ENCODE measurements around the gene TBCE. TPM values are rescaled to one million over a fixed set of nuclear protein-coding genes. Genes with fewer than 3 reads are reported as not detected.

The TBCE gene
- total RNA-seq, 4 donors from 2014 or later: 12.0 to 35.8 (median 17.0) TPM

DNA sequence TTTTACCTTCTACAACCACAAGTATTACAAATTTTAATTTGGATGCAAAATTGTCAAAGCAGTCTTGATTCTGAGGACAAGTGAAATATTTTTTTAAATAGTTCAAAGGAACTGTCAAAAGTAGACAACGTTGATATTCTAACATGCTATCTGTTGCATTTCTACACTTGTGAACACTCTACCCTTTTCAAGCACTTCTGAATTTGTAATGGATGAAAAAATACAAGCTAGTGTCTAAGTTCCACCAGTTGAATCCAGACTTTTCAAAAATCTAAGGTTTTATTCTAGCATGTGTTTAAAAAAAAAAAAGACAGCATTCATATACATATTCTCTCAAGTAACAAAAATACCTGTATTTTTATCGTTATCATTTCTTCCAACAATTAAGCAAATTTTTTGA is 41.4 kb upstream of the TBCE start:
- DNase-seq (ENCODE audit: low spot score in 2 of 2): no peak
- no peak overlapping the region for H3K4me3 ChIP-seq (ENCODE audit: low read depth, poor library complexity, severe bottlenecking)
- 22 to 31% methylated on average over 2 of the region's 2 CpGs for WGBS, 2 donors
- TF ChIP-seq POLR2A (IDR thresholded peaks at IDR 0.05) (no peak), CTCF (IDR thresholded peaks at IDR 0.05) (no peak)
- intact Hi-C loops (cut with DNase I; ENCODE audit: low total_unique reads): no loop called here

- TF ChIP-seq CTCF (IDR thresholded peaks at IDR 0.05): no peak
- no peak for TF ChIP-seq POLR2A (IDR thresholded peaks at IDR 0.05)
- intact Hi-C loops (cut with DNase I; ENCODE audit: low total_unique reads): no loop called here
- H3K4me3 ChIP-seq (ENCODE audit: low read depth, poor library complexity, severe bottlenecking): peak overlapping the region; percentile 85
- WGBS, 2 donors: 0 to 1% methylated on average over 57 to 59 of the region's 78 CpGs
- peak; percentile 22 to 89 for DNase-seq (ENCODE audit: low spot score in 2 of 2)
Measured at GRCh38 chr1:235326719-235327558, 40.3 kb upstream of the TBCE start.

GRCh38 chr1:235327559-235328270 is 39.5 kb upstream of the TBCE start, which contains the start of gene ARID4B:
Gene ARID4B (minus strand): TSS chr1:235328179. CDS start chr1:235326919, 1,260 bp downstream.
- 0% methylated on average over 13 to 28 of the region's 58 CpGs for WGBS, 2 donors
- TF ChIP-seq POLR2A (IDR thresholded peaks at IDR 0.05): peak in 1 of 2 donors; percentile 46
- no peak for TF ChIP-seq CTCF (IDR thresholded peaks at IDR 0.05)
- intact Hi-C loops (cut with DNase I; ENCODE audit: low total_unique reads): no loop called here

GRCh38 chr1:235328271-235329138 is 38.7 kb upstream of the TBCE start, which contains the start of gene GGPS1:
Gene GGPS1 (plus strand): TSS chr1:235328570. CDS start chr1:235335265, 6,695 bp downstream.
- TF ChIP-seq POLR2A (IDR thresholded peaks at IDR 0.05) (peak in 1 of 2 donors; percentile 94), CTCF (IDR thresholded peaks at IDR 0.05) (no peak)
- WGBS, 2 donors: 0 to 1% methylated on average over 54 of the region's 54 CpGs
- DNase-seq (ENCODE audit: low spot score in 2 of 2): peak; percentile 98 to 100
- H3K4me3 ChIP-seq (ENCODE audit: low read depth, poor library complexity, severe bottlenecking): peak within 1 kb of the TSS; percentile 85
- intact Hi-C loops (cut with DNase I; ENCODE audit: low total_unique reads): no loop called here

More at GRCh38 chr1:235327559-235328270, 39.5 kb upstream of the TBCE start, which contains the start of gene ARID4B:
- H3K4me3 ChIP-seq (ENCODE audit: low read depth, poor library complexity, severe bottlenecking): peak within 1 kb of the TSS; percentile 85
- DNase-seq (ENCODE audit: low spot score in 2 of 2): peak in 1 of 2 donors; percentile 97

All from lower leg skin (tissue), 4 donors.